Bone marrow (tissue), 2 donors: Measurements from ENCODE around the gene CDK14.

Experiments
- DNase-seq, 2 donors: peaks; one replicate each; lab custom pipeline; 2025; lab: John Stamatoyannopoulos, UW

CDK14 gene

DNA sequence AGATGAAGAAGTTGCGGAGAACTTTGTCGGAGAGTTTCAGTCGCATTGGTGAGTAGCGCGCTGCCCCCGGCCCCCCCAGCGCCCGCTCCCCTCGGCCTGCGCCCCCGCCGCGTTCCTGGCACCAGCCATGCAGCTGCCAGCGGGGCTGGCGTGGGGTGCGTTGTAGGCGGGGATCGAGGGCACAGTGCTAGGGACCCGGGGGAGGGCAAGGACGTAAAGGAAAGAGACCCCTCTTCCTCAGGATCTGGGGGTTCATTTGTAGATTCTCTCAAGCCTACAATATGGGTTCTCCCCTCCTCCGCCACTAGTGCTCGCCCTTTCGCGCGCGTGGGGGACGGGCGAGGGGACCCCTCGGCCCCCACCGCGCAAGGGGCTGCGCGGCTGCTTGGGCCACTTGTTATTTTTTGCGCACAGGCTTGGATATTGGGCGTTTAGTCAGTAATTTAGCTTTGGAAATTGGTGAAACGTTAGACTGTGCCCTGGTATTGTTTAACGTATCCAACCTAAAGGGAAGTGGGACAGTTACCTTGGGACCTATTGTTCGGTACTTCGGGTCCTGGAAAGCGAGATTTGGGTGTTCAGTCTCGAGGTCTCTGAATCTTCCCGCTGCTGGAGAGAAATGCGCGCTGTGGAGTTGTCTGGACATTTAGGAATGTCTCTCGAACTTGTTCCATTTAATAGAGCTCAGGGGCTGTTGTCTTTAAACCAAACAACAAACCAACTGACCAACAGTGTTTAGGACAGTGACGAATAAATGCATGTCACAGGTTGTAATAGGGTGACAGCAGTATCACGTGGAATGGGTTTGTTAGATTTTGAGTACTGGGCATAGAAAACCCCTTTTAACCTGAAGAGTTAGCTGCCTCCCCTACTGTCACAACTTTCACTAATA, 796 bp downstream of the CDK14 start:
- DNase-seq: no peak

DNA sequence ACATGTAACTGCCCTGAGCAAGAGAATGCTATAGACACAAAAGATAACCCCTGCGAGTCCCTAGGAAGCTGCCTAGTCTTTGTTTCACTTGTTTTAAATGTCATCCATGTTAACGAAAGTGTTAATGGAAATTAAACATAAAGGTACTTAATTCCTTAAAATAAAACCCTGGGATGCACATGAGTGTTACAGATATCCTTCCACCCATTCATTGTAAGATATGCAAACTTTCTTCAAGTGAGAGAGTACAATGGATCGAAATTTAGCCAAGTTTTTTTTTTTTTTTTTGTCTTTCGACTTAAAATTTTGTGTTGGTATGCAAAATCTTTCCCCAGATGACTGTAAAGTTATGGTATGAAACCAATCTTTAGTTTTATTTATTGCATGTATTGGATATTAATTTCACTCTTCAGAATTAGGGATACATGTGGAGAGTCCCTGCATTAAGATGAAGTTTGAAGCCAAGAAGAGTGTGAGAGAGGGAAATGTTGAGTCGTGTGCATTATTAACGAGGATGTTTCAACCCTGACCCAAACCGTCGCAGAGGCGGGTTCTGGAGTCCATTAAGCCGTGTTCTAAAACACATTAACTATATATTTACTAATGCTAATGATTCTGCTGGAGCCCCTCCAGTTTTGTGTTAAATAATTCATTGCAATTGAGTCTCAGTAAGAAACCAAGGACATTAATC, 1.6 kb downstream of the CDK14 start:
- peak in 1 of 2 donors; percentile 5 for DNase-seq

DNA sequence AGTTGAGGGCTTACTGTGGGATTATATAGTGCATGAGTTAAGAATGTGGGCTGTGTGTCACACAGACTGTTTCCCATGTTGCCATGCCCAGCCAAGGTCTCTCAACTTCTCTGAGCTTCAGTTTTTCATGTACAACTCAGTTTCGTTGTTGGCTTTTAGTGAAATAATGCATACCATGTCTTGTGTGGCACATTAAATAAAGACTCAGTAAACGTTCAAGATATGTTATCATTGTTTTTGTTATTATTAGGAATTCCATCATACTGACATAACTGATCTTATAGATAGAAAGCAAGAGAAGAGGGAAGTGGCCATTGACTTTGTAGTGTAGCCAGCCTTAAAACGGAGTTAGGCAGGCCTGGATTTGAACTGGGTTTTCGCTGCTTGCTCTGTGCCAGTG, 2.9 kb downstream of the CDK14 start:
- no peak for DNase-seq

DNA sequence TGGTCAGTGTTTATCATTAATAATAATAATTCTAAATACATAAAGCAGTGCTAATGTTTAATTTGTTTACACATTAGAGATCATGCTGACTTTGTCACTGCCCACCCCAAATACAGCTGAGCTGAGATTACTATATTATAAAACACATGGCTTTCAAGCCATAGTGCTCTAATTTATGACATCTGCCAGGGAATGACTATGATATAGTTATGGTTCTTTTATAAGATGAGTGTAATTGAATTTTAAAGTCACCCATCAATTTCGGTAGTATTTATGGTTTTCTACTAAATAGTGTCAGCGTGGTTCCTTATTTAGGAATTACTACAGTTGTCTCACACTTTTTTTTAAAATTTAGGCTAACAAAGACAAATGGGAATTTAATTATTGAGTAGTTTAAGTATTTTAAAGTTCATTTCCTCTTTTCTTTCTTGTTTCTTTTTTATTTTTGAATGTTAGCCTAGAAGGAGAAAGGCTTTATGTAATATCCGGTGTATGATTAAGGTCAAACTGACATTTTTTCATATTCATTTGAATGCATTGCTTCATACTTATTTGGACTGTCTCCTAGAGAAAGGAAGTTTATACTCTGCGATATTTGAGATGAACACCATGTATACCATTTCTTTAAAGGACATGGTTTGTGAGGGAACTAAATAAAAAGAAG, 3.9 kb downstream of the CDK14 start:
- DNase-seq: peak in 1 of 2 donors; percentile 81

DNA sequence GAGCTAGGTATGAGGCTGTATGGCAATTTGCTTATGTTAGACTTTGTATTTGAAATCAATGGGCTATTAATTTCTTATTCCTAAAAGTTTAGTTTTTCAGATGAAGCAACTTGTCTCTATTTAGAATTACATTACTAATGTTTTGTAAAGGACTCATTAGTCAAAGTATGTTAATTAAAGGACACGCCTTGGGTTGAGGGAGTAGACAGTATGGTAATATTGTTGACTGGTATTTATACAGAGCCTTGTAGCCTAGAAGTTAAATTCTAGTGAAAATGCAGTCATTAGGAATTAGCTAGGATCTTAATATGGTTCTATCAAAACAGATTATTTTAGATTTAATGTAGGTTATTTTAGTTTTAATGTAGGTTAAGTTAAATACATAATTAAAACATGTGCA, 6.2 kb downstream of the CDK14 start:
- DNase-seq: no peak

DNA sequence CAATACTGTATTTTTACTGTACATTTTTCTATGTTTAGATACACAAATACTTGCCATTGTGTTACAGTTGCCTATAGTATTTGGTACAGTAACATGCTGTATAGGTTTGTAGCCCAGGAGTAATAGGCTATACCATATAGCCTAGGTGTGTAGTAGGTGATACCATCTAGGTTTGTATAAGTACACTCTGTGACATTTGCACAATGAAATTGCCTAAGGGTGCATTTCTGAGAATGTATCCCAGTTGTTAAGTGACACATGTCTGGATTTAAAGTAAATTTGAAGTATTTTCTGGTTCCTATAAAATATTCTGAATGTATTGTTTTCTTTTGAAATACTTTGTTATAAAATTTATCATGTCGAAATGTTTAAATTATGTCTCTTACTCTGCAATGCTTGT, 7.2 kb downstream of the CDK14 start:
- DNase-seq: no peak

DNA sequence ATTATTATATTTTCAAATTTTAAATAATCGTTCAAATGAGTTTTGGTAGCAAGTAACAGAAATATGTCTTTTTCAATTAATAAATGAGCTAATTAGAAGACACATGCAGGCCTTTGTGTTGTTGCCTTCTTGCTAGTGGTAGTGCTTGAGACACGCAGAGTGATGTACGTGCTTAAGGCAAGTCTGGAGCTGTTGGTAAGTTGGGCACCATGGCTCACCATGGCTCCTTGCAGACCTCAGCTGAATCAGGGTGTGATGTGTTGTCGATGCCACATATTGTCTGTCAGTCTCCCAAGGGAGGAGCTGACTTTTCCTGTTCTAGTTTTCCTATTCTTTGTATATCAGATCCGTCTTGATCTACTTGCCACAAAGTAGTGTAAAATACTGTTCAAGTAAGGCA, 8.3 kb downstream of the CDK14 start:
- DNase-seq: no peak

DNA sequence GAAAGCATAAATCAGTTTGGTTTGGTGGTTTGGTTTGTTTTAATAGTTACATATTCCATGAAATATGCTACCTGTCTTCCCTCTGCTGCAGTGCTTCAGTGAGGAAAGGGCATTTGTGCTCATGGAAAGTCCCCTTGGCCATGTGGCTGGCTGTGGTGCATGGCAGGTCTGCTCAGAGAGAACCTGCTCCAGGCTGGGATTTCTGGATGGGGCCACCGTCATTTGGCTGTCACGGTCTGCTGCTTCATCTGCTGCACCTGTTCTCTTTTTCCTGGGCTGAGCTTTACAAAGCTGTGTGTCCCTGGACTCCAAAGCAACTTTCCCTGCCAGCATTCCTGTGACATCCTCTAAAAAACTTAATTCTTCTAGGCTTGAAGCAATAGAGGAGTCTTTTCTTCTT, 8.9 kb downstream of the CDK14 start:
- DNase-seq: no peak

DNA sequence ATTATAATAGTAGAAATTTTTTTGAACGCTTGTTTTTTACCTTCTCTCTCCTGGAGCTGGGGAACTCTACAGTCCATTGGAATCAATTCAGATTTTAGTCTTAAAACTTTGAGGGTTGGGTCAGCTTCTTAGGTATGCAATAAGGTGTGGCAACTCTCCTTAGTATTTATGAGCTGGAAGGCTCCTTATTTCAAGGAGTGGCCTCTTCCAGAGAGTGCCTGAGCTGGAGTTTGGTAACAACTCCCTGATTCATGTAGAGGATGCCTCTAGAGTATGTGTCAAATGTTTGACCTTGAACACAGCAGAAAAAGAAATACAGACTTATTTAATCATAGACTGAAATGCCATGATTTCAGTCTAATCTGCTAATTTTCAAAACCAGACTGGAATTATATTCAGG, 11.1 kb downstream of the CDK14 start:
- DNase-seq: no peak

DNA sequence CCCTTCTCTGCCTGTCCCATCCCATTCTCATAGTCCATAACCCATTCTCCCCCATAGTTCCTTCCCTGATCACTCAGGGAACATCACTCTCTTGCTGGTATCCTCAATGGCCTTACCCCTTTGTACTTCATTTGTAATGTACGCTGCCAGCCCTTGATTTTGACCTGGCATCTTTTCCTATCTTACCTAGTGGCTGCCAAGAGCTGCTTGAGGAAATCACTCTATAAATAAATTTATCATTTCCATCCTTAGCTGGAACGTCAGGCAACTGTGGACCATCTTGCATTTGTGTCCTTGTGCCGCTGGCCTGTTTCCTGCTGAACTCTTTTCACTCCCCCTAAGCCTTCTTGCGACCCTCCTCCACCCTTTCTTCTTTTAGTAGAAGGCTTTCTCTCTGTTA, 14.0 kb downstream of the CDK14 start:
- DNase-seq: no peak

DNA sequence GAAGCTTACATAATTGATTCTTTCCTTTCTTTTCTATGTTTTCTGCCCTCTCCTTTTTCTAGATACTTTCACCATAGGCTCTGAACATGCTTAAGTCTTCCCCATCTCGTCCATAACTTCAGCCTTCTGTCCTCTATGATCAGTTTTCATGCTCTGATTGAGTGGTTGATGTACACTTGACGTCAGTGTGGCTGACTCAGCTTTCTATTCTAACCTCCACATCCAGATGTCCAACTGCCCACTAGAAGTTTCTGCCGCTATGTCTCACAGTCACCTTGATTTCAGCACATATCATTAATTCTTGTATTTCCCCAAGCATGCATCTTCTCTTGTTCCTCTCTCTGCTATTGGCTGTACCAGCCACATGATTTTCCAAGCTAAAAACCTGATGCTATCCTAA, 15.0 kb downstream of the CDK14 start:
- no peak for DNase-seq

DNA sequence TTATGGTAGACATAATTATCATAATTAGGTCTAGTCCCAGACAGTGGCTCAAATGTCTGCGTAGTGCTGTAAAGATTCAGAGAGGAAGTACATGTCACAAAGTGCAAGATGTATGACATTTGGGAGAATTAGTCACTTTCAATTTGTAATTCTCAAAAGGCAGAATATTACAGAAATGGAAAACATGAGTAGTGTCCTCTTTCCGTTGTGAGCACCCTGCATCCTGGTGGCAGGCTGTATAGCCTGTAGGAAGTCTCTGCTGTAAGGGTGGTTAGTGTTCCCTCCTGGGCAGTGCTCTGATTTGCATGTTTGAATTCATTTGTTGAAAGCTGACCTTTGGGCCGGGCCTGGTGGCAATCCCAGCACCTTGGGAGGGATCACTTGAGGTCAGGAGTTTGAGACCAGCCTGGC, 17.0 kb downstream of the CDK14 start:
- peak; percentile 6 to 94 for DNase-seq

DNA sequence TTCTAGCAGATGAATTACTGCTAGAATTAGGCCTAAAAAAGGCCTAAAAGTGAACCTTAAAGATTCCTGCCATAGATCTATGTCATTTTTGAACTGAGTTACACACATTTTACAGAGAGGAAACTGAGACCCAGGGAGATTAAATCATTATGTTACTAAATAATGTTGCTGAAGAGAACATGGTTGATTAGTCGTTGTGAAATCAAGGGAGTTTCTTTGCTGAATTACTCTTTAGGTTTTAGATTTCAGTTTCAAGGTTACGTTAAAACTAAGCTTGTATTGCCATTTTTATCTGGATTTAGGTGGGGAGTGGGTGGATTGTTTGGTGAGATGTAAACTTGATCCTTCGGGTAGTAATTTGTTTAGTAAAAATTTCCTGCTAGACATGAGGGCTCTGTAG, 21.3 kb downstream of the CDK14 start:
- no peak for DNase-seq

DNA sequence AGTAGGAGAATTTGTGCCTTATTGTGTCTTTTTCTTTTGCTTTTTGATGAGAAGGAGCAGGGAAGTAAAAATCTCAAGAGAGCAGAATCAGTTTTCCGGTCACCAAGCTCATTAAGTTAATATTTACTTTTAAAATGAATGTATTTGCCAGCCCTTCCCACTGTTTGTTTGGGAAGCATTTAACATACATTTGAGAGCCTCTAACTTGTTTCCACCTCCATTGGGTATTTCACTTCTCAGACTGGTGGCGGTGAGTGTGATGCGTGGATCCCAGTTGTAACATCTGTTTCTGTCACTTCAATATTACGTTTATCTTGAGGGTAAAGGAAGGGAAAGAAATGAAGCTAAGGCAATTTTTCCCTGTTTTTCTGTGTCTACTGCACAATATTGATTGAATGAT, 22.8 kb downstream of the CDK14 start:
- DNase-seq: no peak

DNA sequence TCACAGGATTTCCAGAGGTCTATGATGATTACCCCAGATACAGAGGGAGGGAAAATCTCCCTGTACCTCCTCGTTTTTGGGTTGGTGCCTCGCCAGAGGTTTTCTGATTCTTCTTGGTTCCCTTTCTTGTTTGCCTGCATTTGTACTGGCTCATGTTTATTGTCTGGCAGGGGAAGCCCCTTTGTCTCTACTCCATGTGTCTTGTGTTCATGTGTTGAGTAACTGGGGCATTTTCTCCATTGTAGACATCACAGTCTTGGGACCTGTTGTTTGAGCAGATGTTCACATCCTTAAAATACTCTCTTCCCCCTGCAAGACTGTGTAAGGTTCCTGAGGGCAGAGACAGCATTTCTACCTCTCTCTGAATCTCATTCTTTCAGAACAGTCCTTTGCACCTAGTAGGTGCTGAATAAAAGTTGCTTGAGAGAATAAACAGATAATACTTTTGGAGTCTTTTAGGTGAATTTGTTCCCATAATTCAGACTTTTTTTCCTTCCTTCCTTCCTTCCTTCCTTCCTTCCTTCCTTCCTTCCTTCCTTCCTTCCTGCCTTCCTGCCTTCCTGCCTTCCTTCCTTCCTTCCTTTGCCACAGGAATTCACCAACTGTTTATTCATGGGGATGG, 25.1 kb downstream of the CDK14 start:
- DNase-seq: no peak

DNA sequence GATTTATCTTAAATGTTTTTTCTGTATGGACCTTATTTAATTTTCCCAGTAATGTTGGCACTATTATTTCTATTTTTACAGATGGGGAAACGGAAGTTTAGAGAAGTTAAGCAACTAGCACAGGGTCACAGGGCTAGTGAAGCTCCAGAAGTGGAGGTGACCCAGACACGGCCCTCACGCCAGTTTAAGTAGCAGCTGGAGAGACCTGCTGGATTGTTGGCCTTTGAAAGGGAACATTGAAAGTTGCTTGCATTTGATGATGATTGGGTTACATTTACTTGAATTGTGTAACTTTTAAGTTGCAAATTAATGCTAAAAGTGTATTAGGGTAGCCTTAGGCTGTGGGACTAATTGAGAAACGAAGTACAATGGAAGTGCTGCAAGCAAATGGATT, 25.6 kb downstream of the CDK14 start:
- DNase-seq: no peak

DNA sequence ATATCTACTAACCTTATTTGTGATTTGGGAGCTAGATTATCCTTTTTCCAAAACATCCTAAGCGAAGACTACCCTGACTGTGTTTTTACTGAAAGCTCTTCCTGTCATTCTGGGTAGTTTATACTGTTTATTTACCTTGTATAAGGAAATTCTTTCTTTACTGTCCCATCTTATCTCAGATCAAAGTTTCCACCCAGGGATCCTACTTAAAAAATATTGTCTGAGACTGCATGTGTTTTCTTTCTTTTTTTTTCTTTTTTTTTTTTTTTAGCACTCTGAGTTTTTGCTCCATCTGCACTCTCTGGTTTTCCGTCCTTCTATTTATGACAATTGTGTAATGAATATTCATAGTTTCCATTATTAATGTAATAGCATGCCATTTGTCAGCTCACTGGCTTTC, 26.5 kb downstream of the CDK14 start:
- no peak for DNase-seq

DNA sequence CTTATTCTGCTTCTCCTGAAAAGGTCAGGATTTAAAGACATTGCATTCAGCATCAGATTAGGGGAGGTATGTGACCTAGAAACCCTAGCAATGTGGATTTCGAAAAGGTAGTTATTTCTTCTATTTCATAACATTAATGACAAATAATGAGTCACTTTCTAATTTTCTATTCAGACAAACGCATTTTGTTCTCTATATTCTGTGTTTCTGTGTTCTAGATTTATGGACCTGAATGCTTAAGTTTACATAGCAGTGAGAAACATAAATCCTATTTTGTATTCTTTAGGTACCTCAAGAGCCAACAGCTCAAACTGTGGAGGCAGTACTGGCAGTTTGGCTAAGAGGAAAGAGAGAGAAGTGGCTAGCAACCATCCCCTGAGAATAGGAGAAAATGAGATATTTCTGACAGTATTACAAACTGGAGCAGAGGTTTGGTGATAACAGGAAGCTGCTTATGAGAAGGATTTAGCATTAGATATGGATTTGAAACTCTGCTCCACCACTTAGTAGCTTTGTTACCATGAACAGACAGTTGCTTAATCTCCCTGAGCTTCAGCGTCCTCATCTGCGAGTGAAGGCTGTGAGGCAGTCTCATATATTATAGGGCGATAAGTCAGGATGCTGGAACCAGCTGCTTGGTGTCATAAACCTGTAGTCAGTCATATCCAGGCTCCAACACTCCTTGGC, 28.2 kb downstream of the CDK14 start:
- DNase-seq: no peak

DNA sequence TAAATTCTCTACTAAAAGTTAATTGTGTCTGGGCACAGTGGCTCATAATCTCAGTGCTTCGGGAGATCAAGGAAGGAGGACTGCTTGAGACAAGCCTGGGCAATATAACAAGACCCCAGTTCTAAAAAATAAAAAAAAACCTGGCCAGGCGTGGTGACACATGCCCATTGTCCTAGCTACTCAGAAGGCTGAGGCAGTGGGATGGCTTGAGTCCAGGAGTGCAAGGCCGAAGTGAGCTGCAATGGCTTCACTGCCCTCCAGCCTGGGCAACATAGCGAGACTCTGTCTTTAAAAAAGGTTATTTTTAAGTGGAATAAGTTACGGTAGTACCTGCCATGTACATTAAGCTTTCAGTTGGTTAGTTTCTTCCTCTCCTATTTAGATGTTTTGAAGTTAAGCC, 28.9 kb downstream of the CDK14 start:
- DNase-seq: no peak

DNA sequence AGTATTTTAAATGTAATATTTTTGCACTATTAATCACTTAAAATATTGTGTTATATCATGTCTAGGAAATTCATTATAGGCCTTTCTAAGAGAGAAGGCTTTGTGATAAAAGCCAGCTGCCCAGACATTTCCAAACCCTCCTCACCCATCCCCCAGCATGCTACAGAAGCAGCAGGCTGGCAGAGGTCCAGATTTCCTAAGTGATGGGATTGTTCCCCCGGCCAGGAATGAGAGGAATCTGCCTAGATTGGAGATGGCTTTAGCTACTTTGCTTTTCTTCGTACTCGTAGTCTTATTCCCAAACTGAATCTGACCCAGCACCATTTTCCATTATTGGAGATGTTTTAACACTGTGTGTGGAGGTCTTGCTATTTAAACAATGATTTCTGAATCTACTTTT, 29.4 kb downstream of the CDK14 start:
- DNase-seq: no peak

DNA sequence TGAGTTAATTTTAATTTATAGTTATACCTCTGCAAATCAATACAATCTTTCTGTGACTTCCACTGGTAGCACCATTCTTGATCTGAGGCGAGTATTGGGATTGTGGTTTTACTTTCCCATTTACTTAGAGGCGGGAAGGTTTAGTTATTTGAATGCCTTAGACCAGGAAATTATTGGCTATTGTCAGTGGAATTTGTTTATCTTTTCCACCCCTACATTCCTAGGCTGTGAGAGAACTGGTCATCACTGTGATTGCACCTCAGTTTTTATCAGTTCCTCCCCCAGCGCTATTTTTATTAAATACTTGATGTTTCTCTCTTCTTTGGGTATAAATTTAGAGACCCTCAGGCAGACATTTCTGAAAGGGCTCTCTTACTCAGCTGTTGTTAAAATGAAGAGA, 29.9 kb downstream of the CDK14 start:
- DNase-seq: no peak

DNA sequence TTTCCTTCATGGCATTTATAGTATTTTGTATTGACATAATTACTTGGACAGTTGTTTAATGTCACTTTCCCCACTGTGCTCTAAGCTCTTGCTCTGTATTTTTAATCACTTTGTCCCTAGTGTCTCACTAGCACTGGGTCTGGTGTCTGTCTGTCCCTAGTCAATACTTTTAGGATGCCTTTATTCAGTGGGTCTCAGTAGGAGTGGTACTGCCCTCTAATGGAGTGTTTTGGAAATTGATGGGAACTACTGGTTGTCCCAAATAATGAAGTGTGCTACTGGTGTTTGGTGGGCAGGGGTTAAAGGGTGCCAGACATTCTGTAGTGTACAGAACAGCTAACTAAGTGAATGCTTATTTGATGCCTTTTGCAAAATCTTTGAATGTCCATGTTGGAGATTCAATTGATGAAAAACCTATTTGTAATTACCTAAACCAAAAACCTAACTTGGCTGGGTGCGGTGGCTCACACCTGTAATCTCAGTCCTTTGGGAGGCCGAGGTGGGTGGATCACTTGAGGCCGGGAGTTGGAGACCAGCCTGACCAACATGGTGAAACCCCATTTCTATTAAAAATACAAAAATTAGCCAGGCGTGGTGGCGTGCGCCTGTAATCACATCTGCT, 33.3 kb downstream of the CDK14 start:
- DNase-seq: peak in 1 of 2 donors; percentile 50
